Midbrain (tissue), 1 donor: Measurements from ENCODE around the gene CBFB.
A peak's percentile ranks its signal among the peaks of the same experiment; 100 is the strongest.

Experiments
- DNase-seq: peaks from one replicate; lab custom pipeline; 2025; lab: John Stamatoyannopoulos, UW

The CBFB gene

GRCh38 chr16:67129422-67129821 lies 100.5 kb downstream of the CBFB start:
- peak; percentile 55 for DNase-seq

DNA sequence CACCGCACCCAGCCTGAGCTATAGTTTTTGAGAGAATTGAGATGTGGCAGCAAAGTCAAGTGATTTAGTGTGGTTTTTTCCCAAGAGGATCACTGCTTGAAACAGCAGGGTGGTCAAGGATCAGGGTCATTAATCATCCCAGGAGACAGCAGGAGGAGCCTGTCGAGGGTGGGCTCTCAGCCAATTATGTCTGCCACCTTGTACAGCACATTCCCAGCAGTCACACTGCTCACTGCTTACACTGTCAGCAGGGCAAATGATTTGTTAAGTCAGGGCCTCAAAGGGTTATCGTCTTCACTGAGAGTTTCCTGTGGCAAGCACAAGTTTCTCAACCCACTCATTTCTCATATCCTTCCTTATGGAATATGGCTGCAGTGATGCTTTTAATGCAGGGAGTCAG lies 108.7 kb downstream of the CBFB start:
- DNase-seq: no peak

GRCh38 chr16:67141391-67141790 lies 112.4 kb downstream of the CBFB start:
- DNase-seq: no peak

DNA sequence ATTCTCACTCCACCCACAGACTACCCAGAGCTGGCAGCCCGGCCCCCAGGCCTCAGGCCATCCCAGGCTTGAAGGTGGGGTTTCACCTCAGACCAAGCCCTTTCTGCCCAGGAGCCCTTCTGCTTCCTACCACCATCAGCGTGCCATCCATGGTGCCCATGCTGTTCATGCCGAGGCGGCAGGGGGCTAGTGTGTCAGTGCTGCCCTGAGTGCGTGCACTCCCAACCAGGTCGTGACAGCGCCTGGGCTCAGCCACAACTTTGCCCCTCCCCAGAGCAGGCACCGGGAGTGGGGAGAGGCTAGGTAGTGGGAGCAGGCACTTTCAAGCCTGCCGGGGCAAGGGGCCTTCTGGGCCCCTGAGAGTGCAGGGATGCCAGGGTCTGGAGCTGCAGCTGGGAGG lies 113.4 kb downstream of the CBFB start:
- DNase-seq: no peak

- no peak for DNase-seq
Measured at GRCh38 chr16:67144943-67145342, 116.0 kb downstream of the CBFB start.

- DNase-seq: no peak
Measured at GRCh38 chr16:67145746-67146145, 116.8 kb downstream of the CBFB start.

- DNase-seq: peak; percentile 10
Measured at GRCh38 chr16:67146523-67147357, 117.8 kb downstream of the CBFB start.

GRCh38 chr16:67147437-67148140 lies 118.6 kb downstream of the CBFB start:
- DNase-seq: peak; percentile 35

- DNase-seq: no peak
Measured at GRCh38 chr16:67148221-67148620, 119.3 kb downstream of the CBFB start.

DNA sequence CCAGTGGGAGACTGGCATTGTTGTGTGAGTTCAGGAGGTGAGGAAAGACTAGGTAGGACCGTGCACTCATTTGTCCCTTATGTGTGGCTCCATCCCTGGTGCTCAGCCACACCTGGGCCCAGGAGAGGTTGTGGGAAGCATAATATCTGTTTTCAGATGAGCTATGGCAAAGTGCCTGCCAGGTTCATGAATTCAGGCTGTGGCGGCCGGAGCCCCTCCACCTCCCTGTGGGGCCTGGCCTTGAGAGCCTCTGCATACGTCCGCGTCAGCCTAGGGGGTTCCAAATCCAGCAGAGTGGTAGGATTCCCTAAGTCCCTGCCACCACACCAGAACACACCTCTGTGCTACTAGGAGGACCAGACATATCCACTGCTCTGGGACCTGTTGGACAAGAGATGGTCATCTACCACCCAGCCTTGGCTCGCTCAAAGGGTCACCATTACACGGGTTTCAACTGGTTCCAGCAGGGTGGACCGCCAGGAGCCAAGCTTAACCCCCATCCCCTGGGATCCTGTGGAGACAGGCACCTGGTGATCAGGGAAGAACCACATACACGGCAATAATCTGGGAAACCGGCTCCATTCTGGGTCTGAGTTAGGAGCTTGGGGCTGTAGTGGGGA lies 119.8 kb downstream of the CBFB start:
- no peak for DNase-seq

GRCh38 chr16:67149276-67150046 lies 120.5 kb downstream of the CBFB start:
- no peak for DNase-seq

DNA sequence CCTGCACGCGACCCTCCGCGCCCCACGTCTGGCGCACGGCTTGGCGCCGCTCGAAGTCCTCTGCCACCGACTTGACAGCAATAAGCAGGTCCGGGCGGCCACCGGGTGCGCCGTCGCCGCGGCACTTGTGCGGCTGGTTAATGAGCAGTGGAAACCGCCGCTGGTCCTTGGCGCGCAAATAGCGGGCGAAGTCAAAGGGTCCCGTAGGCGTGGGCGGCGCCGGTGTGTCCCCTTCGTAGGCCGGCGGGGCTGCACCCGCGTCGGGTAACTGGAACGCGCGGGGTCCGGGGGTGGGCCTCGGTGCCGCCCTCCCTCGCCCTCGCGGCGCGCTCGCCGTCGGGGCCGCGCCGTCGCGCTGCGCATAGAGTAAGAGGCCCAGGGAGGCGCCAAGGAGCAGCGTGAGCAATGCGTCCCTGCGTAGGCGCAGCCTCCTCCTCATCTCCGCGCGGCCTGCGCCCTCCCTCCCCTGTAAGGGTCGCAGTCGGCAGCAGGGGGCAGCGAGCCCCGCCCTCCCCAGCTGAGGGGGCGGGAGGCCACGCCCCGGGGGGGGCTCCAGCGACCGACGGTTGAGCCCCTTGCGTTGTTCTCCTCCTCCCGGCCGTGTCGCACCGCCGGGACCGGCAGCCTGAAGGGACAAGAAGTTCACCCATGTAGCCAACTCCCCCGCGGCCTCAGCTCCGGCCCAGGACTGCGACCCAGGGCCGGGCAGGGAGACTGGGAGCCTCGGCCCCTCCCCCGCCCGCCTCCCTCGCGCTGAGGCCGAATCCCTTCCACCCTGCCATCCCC lies 121.3 kb downstream of the CBFB start:
- no peak for DNase-seq
